ENCODE data around the gene EHMT2.

EHMT2 gene

GRCh38 chr6:31851485-31851832 lies 46.0 kb downstream of the EHMT2 start:
- Histone ChIP-seq H3K4me1 (ENCODE audit: low read length) (no peaks in the 10 kb centered on the region), H2AFZ (ENCODE audit: low read depth, low read length) (no peak overlapping the region), H3K27ac (ENCODE audit: low read length) (no peak overlapping the region), H3K9me3 (ENCODE audit: insufficient read depth, low read length) (no peaks in the 10 kb centered on the region), H3K4me2 (ENCODE audit: low read length) (no peak overlapping the region), H3K27me3 (ENCODE audit: low read depth, low read length) (no peaks in the 10 kb centered on the region), H3K9ac (ENCODE audit: low read length) (no peak overlapping the region), H3K4me3 (ENCODE audit: low read length) (no peak overlapping the region), H3K79me2 (ENCODE audit: low read length) (no peaks in the 10 kb centered on the region), H3K36me3 (replicated peaks; ENCODE audit: low read depth, low read length) (no peaks in the 10 kb centered on the region), H4K20me1 (ENCODE audit: insufficient read depth, low read length) (no peaks in the 10 kb centered on the region)
- TF ChIP-seq CTCF (IDR thresholded peaks at IDR 0.05; ENCODE audit: low read depth, low read length) (no peak), EZH2phosphoT487 (IDR thresholded peaks at IDR 0.05; ENCODE audit: low read depth) (no peak)

DNA sequence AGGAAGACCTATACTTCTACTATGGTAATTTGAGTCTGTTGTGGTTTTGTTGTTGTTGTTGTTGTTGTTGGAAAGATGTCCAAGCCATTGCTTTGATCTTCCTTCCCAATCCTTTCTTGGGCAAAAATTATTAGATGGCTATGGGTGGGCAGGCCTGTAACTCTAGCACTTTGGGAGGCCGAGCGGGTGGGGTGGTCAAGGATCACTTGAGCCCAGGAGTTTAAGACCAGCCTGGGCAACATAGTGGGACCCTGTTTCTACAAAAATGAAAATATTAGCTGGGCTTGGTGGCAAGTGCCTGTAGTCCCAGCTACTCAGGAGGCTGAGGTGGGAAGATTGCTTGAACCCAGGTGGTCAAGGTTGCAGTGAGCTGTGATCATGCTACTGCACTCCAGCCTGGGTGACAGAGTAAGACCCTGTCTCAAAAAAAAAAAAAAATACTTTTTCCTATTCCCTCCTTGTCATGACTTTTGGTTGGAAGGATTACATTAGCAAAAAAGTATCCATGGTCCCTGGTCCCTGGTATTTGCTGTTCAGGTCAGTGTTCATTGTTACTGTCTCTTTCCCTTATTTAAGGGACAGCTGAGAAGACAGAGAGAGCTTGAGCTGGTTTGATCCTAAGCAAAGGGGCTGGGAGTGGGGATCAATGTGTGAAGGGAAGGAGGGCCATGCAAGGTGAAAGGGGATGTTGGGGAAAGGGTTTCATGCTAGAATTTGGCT lies 46.6 kb downstream of the EHMT2 start:
- no peaks in the 10 kb centered on the region for H3K79me2 ChIP-seq (ENCODE audit: low read length)
- no peaks in the 10 kb centered on the region for H3K4me1 ChIP-seq (ENCODE audit: low read length)
- H3K9ac ChIP-seq (ENCODE audit: low read length): no peak overlapping the region
- no peak overlapping the region for H2AFZ ChIP-seq (ENCODE audit: low read depth, low read length)
- TF ChIP-seq EZH2phosphoT487 (IDR thresholded peaks at IDR 0.05; ENCODE audit: low read depth): no peak
- no peak for TF ChIP-seq CTCF (IDR thresholded peaks at IDR 0.05; ENCODE audit: low read depth, low read length)
- H3K4me3 ChIP-seq (ENCODE audit: low read length): no peak overlapping the region
- H3K9me3 ChIP-seq (ENCODE audit: insufficient read depth, low read length): no peaks in the 10 kb centered on the region
- H3K4me2 ChIP-seq (ENCODE audit: low read length): no peak overlapping the region
- no peaks in the 10 kb centered on the region for H4K20me1 ChIP-seq (ENCODE audit: insufficient read depth, low read length)
- no peaks in the 10 kb centered on the region for H3K36me3 ChIP-seq (replicated peaks; ENCODE audit: low read depth, low read length)
- no peak overlapping the region for H3K27ac ChIP-seq (ENCODE audit: low read length)
- no peaks in the 10 kb centered on the region for H3K27me3 ChIP-seq (ENCODE audit: low read depth, low read length)

DNA sequence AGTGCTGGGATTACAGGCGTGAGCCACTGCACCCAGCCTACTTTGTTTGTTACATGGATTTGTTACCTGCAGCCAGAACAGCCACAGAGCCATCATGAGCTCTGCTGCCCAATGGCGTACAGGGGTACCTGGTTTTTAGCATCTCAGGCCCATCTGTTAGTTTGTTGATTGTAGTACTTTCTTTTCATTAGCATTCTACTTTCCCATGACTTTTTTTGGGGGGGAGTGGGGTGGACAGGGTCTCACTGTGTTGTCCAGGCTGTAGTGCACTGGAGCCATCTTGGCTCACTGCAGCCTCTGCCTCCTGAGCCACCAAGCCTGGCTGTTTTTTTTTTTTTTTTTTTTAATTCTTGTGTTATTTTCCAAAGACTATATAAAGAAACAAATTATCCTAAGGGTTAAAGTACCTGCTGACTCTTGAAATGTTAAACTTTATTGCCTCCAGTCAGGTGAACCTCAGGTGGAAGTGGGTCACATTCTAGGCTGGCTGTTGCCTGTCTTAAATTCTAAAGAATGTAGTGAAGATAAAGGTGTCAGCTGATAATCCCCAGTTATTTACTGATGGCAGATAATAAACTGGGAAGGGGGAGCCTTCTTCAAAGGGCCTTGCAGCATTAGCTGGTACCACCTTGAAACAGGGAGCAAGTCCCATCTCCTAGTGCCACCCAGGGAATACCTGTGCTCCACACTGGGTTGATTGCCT lies 50.1 kb downstream of the EHMT2 start:
- H3K4me1 ChIP-seq (ENCODE audit: low read length): no peaks in the 10 kb centered on the region
- H3K27me3 ChIP-seq (ENCODE audit: low read depth, low read length): no peaks in the 10 kb centered on the region
- no peaks in the 10 kb centered on the region for H3K36me3 ChIP-seq (replicated peaks; ENCODE audit: low read depth, low read length)
- H4K20me1 ChIP-seq (ENCODE audit: insufficient read depth, low read length): no peaks in the 10 kb centered on the region
- H3K4me3 ChIP-seq (ENCODE audit: low read length): no peak overlapping the region
- TF ChIP-seq EZH2phosphoT487 (IDR thresholded peaks at IDR 0.05; ENCODE audit: low read depth): no peak
- no peak for TF ChIP-seq CTCF (IDR thresholded peaks at IDR 0.05; ENCODE audit: low read depth, low read length)
- no peak overlapping the region for H3K9ac ChIP-seq (ENCODE audit: low read length)
- H3K4me2 ChIP-seq (ENCODE audit: low read length): no peak overlapping the region
- H2AFZ ChIP-seq (ENCODE audit: low read depth, low read length): no peak overlapping the region
- no peaks in the 10 kb centered on the region for H3K79me2 ChIP-seq (ENCODE audit: low read length)
- H3K9me3 ChIP-seq (ENCODE audit: insufficient read depth, low read length): no peaks in the 10 kb centered on the region
- H3K27ac ChIP-seq (ENCODE audit: low read length): no peak overlapping the region

DNA sequence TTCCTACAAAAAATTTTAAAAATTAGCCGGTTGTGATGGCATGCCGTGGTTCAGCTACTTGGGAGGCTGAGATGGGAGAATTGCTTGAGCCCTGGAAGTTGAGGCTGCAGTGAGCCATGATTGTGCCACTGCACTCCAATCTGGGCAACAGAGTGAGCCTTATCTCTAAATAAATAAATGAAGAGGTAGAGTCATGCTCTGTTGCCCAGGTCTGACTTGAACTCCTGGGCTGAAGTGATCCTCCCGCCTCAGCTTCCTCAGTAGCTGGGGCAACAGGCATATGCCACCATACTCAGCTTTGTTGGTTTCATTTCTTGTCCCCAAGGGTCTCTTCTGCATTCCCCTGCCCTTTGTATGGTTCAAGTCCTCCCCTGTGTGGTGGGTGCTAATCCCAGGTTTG lies 53.0 kb downstream of the EHMT2 start:
- Histone ChIP-seq H2AFZ (ENCODE audit: low read depth, low read length) (no peak overlapping the region), H3K4me2 (ENCODE audit: low read length) (no peak overlapping the region), H4K20me1 (ENCODE audit: insufficient read depth, low read length) (no peaks in the 10 kb centered on the region), H3K79me2 (ENCODE audit: low read length) (no peaks in the 10 kb centered on the region), H3K27ac (ENCODE audit: low read length) (no peak overlapping the region), H3K36me3 (replicated peaks; ENCODE audit: low read depth, low read length) (peaks cover 15% of the 10 kb centered on the region), H3K4me1 (ENCODE audit: low read length) (no peaks in the 10 kb centered on the region), H3K9ac (ENCODE audit: low read length) (no peak overlapping the region), H3K4me3 (ENCODE audit: low read length) (no peak overlapping the region), H3K9me3 (ENCODE audit: insufficient read depth, low read length) (no peaks in the 10 kb centered on the region), H3K27me3 (ENCODE audit: low read depth, low read length) (no peaks in the 10 kb centered on the region)
- no peak for TF ChIP-seq EZH2phosphoT487 (IDR thresholded peaks at IDR 0.05; ENCODE audit: low read depth)
- no peak for TF ChIP-seq CTCF (IDR thresholded peaks at IDR 0.05; ENCODE audit: low read depth, low read length)

All from OCI-LY3 (cell line).